ENCODE results near the gene ADAMTS12. TPM values are rescaled to one million over a fixed set of nuclear protein-coding genes. Genes with fewer than 3 reads are reported as not detected.

ADAMTS12 gene
- total RNA-seq, 1 donor from 2014 or later, result 32.1 TPM

- no peaks in the 10 kb centered on the region for H3K36me3 Mint-ChIP-seq
- H3K27me3 Mint-ChIP-seq, result no peaks in the 10 kb centered on the region
- H3K9me3 Mint-ChIP-seq, result no peaks in the 10 kb centered on the region
- DNase-seq (ENCODE audit: extremely low spot score, unreplicated experiment), result no peak
- no peak for TF ChIP-seq CTCF (conservative IDR thresholded peaks at IDR 0.05)
- H3K4me3 Mint-ChIP-seq, result no peak overlapping the region
- peaks cover 12% of the 10 kb centered on the region for H3K4me1 Mint-ChIP-seq (ENCODE audit: unreplicated experiment)
- H3K27ac Mint-ChIP-seq, result no peak overlapping the region
Observed at GRCh38 chr5:33810491-33811120, 81.2 kb downstream of the ADAMTS12 start.

- no peak for DNase-seq (ENCODE audit: extremely low spot score, unreplicated experiment)
- no peak overlapping the region for H3K27ac Mint-ChIP-seq
- no peaks in the 10 kb centered on the region for H3K9me3 Mint-ChIP-seq
- no peaks in the 10 kb centered on the region for H3K27me3 Mint-ChIP-seq
- no peak overlapping the region for H3K4me3 Mint-ChIP-seq
- H3K36me3 Mint-ChIP-seq, result no peaks in the 10 kb centered on the region
- H3K4me1 Mint-ChIP-seq (ENCODE audit: unreplicated experiment), result peaks cover 12% of the 10 kb centered on the region
- TF ChIP-seq CTCF (conservative IDR thresholded peaks at IDR 0.05), result no peak
Observed at GRCh38 chr5:33809936-33810335, 81.9 kb downstream of the ADAMTS12 start.

- DNase-seq (ENCODE audit: extremely low spot score, unreplicated experiment), result no peak
- Mint-ChIP-seq H3K4me3 (no peak overlapping the region), H3K4me1 (ENCODE audit: unreplicated experiment) (peaks cover 12% of the 10 kb centered on the region), H3K27me3 (no peaks in the 10 kb centered on the region), H3K27ac (no peak overlapping the region), H3K36me3 (no peaks in the 10 kb centered on the region), H3K9me3 (no peaks in the 10 kb centered on the region)
- TF ChIP-seq CTCF (conservative IDR thresholded peaks at IDR 0.05), result no peak
Observed at GRCh38 chr5:33808699-33809098, 83.1 kb downstream of the ADAMTS12 start.

- Mint-ChIP-seq H3K4me1 (ENCODE audit: unreplicated experiment) (peaks cover 12% of the 10 kb centered on the region), H3K4me3 (no peak overlapping the region), H3K27ac (no peak overlapping the region), H3K36me3 (no peaks in the 10 kb centered on the region), H3K9me3 (no peaks in the 10 kb centered on the region), H3K27me3 (no peaks in the 10 kb centered on the region)
- DNase-seq (ENCODE audit: extremely low spot score, unreplicated experiment), result no peak
- no peak for TF ChIP-seq CTCF (conservative IDR thresholded peaks at IDR 0.05)
Observed at GRCh38 chr5:33807771-33808170, 84.0 kb downstream of the ADAMTS12 start.

- H3K4me1 Mint-ChIP-seq (ENCODE audit: unreplicated experiment), result peaks cover 12% of the 10 kb centered on the region
- no peak overlapping the region for H3K27ac Mint-ChIP-seq
Observed at GRCh38 chr5:33806738-33807442, 84.9 kb downstream of the ADAMTS12 start.

More at GRCh38 chr5:33806738-33807442, 84.9 kb downstream of the ADAMTS12 start:
- TF ChIP-seq CTCF (conservative IDR thresholded peaks at IDR 0.05), result no peak
- no peak overlapping the region for H3K4me3 Mint-ChIP-seq
- DNase-seq (ENCODE audit: extremely low spot score, unreplicated experiment), result no peak
- H3K9me3 Mint-ChIP-seq, result no peaks in the 10 kb centered on the region
- no peaks in the 10 kb centered on the region for H3K27me3 Mint-ChIP-seq
- no peaks in the 10 kb centered on the region for H3K36me3 Mint-ChIP-seq

Measured in type B pancreatic cell (in vitro differentiated cells).